K562 (cell line): ENCODE results near the gene SLC8A2. TPM values are rescaled to one million over a fixed set of nuclear protein-coding genes. Genes with fewer than 3 reads are reported as not detected.
A peak's percentile ranks its signal among the peaks of the same experiment; 100 is the strongest.

Source experiments
- ATAC-seq: fragments of 200-7000 bp; cut with Tn5 transposase; 3 replicates; pipeline ENCODE4 v1.9.1; 2020; ENCODE audit warnings: moderate library complexity
- BruUV-seq: library from RNA; stranded (reverse); fragments of 400-500 nt; replicated peaks from 2 replicates; lab custom pipeline; 2021; lab: Mats Ljungman, UMichigan
- CTCF ChIA-PET: fragments of 300-600 bp; formaldehyde crosslinking; extraction: SDS; loops from one replicate; lab custom pipeline; 2021; ENCODE audit warnings: low intra/inter-chr PET ratio; lab: Yijun Ruan, JAX
- POLR2A ChIA-PET: fragments of 300-600, 350-650 bp; sonication (Branson Sonifier 250); formaldehyde crosslinking; extraction: SDS; loops from one replicate; lab custom pipeline; 2021; ENCODE audit warnings: antibody characterized with exemption, inconsistent platforms; lab: Yijun Ruan, JAX
- DNase-seq, 4 experiments: peaks; one replicate each; pipeline versions ENCODE4 v3.0.0 to v3.0.0-alpha.2; 2011 to 2018; ENCODE audit warnings: low spot score in 3 of 4, mixed read lengths in 3 of 4; ENCODE audit errors: extremely low read depth in 1 of 4
- FAIRE-seq: peaks from 2 replicates; lab custom pipeline; 2011; peaks lifted over from hg19 to GRCh38; lab: Jason Lieb, UNC
- H2AFZ ChIP-seq: 2 replicates; pipeline ENCODE4 v1.6.0; 2011; ENCODE audit warnings: low read depth, low read length, control low read depth, inconsistent platforms
- H3K27ac ChIP-seq: fragments of 200-600 bp; 3 replicates; pipeline ENCODE4 v1.8.0; 2011; ENCODE audit warnings: low read depth, mild to moderate bottlenecking, control low read depth, inconsistent platforms, low read length, moderate library complexity, mixed read lengths; ENCODE audit errors: extremely low read depth
- H3K27me3 ChIP-seq, 2 experiments: fragments of 300-600 bp in 1 of 2; 2 replicates in 1 of 2; 3 replicates in 1 of 2; pipeline versions ENCODE4 v1.6.0 to v1.8.0; 2011; ENCODE audit warnings: inconsistent platforms in 2 of 2, low read length in 2 of 2, mild to moderate bottlenecking in 1 of 2, mixed read lengths in 1 of 2, moderate library complexity in 1 of 2; ENCODE audit not compliant: control insufficient read depth in 2 of 2, insufficient read depth in 2 of 2
- H3K36me3 ChIP-seq: fragments of 300-600 bp; 3 replicates; pipeline ENCODE4 v1.8.0; 2011; ENCODE audit warnings: mild to moderate bottlenecking, low read length, inconsistent platforms; ENCODE audit not compliant: control insufficient read depth, insufficient read depth
- H3K4me1 ChIP-seq, 2 experiments: fragments of 200-600 bp in 1 of 2; replicated peaks in 1 of 2; 2 replicates in 1 of 2; 3 replicates in 1 of 2; pipeline versions ENCODE4 v1.5.1 to v1.8.0; 2011; ENCODE audit warnings: inconsistent platforms in 2 of 2, low read length in 2 of 2, mild to moderate bottlenecking in 1 of 2, mixed read lengths in 1 of 2, moderate library complexity in 1 of 2; ENCODE audit not compliant: control insufficient read depth in 2 of 2, insufficient read depth in 2 of 2
- H3K4me2 ChIP-seq: 2 replicates; pipeline ENCODE4 v1.6.1; 2011; ENCODE audit warnings: low read length, control low read depth, inconsistent platforms, mixed read lengths; ENCODE audit not compliant: insufficient read depth
- H3K4me3 ChIP-seq: fragments of 200-600 bp; sonication (generic), shearing (Covaris generic); 2 replicates; pipeline ENCODE4 v1.5.1; 2016; ENCODE audit warnings: control low read depth, inconsistent platforms
- H3K79me2 ChIP-seq: fragments of 200-600 bp; 3 replicates; pipeline ENCODE4 v1.8.0; 2011; ENCODE audit warnings: low read length, inconsistent platforms; ENCODE audit not compliant: control insufficient read depth, insufficient read depth
- H3K9ac ChIP-seq, 2 experiments: 2 replicates each; pipeline versions ENCODE4 v1.6.0 to v1.6.1; 2011; ENCODE audit warnings: low read depth in 2 of 2, low read length in 2 of 2, control low read depth in 1 of 2, inconsistent platforms in 1 of 2, mild to moderate bottlenecking in 1 of 2, mixed read lengths in 1 of 2; ENCODE audit not compliant: insufficient read depth in 1 of 2
- H3K9me1 ChIP-seq: one replicate; pipeline ENCODE4 v1.6.0; 2011; ENCODE audit warnings: inconsistent platforms, mild to moderate bottlenecking, low read length, moderate library complexity; ENCODE audit not compliant: control insufficient read depth, insufficient read depth
- H3K9me3 ChIP-seq: replicated peaks from 2 replicates; pipeline ENCODE4 v1.5.1; 2011; ENCODE audit warnings: low read depth, low read length, inconsistent platforms; ENCODE audit not compliant: control insufficient read depth, insufficient read depth
- H4K20me1 ChIP-seq: replicated peaks from 2 replicates; pipeline ENCODE4 v1.6.1; 2011; ENCODE audit warnings: low read length, inconsistent platforms, mixed read lengths; ENCODE audit not compliant: control insufficient read depth, insufficient read depth
- ARID4B ChIP-seq: sonication (generic); formaldehyde crosslinking; IDR thresholded peaks from 2 replicates; pipeline ENCODE4 v1.8.0; 2022; ENCODE audit warnings: mild to moderate bottlenecking, missing genetic modification reagents
- SRSF7 ChIP-seq: fragments of 200-400 bp; formaldehyde crosslinking; optimal IDR thresholded peaks from 2 replicates; pipeline ENCODE3; 2017; ENCODE audit warnings: mild to moderate bottlenecking, low read depth, low read length
- ZBTB40 ChIP-seq, 2 experiments: fragments of 450-650 bp in 1 of 2; sonication (generic) in 1 of 2; formaldehyde crosslinking in 1 of 2; IDR thresholded peaks; 2 replicates each; pipeline versions ENCODE4 v1.7.1 to v1.9.0; 2016 to 2022; ENCODE audit warnings: inconsistent platforms in 1 of 2, mild to moderate bottlenecking in 1 of 2, missing genetic modification reagents in 1 of 2
- ZBTB7A ChIP-seq: IDR thresholded peaks from 2 replicates; pipeline ENCODE4 v1.6.1; 2011; ENCODE audit warnings: low read depth, mild to moderate bottlenecking, low read length, moderate library complexity, borderline replicate concordance; ENCODE audit not compliant: control insufficient read depth
- ZNF444 ChIP-seq: fragments of 250-450 bp; sonication (Bioruptor Pico); IDR thresholded peaks from 2 replicates; pipeline ENCODE4 v1.4.0; 2020; ENCODE audit warnings: mild to moderate bottlenecking, moderate library complexity
- WGBS: fragments of 100-300 bp; shearing (Covaris generic); methylation state at CpG from one replicate; pipeline ENCODE4 v1.1.6; 2016; ENCODE audit warnings: low coverage, mixed read lengths; ENCODE audit not compliant: insufficient coverage; ENCODE audit errors: missing lambda C conversion rate; 5-methylcytosine and 5-hydroxymethylcytosine counted together
- in situ Hi-C: fragments of 300-500 bp; cut with MboI; formaldehyde crosslinking; loops from 4 replicates; pipeline ENCODE4 v1.15.0; 2018; ENCODE audit warnings: inconsistent platforms, mixed read lengths
- intact Hi-C: fragments of 100-400 bp; cut with micrococcal nuclease; formaldehyde crosslinking; loops from 2 replicates; pipeline ENCODE4 v1.14.2; 2022
- polyA plus RNA-seq, 8 experiments: library from polyadenylated mRNA; depleted of rRNA in 4 of 8; stranded (reverse) in 5 of 8; unstranded in 3 of 8; fragments of >200 nt; fragmentation: Nextera tagmentation in 2 of 8; fragmentation: Illumina TruSeq in 1 of 8; extraction: Ambion mirVana in 2 of 8; extraction: Trizol in 1 of 8; gene quantifications; 2 replicates each; pipeline versions ENCODE4 v1.2.1 to v1.2.3, GENCODE V29; 2011 to 2014; ENCODE audit warnings: inconsistent platforms in 1 of 8, missing spikeins in 1 of 8
- total RNA-seq, 7 experiments: library from RNA; depleted of rRNA in 6 of 7; stranded (reverse); fragments of >200 nt in 6 of 7; fragmentation: Illumina TruSeq in 2 of 7; extraction: Trizol in 2 of 7; gene quantifications; 2 replicates each; pipeline versions ENCODE4 v1.2.1 to v1.2.3, GENCODE V29; 2011 to 2021; ENCODE audit warnings: low replicate concordance in 1 of 7

Gene SLC8A2
- total and polyA plus RNA-seq, 9 of the 15 experiments (the other 6 are each of a cell fraction or from before 2014, with no cell fraction given), result 0.07 to 0.66 (median 0.24) TPM; not detected in 3

GRCh38 chr19:47419030-47419783 lies 52.5 kb downstream of the SLC8A2 start, which contains the start of gene MEIS3:
TSS of gene MEIS3 (minus strand) at chr19:47419527. CDS start at chr19:47419081, 446 bp downstream.
- Histone ChIP-seq H3K4me3 (peak within 1 kb of the TSS; percentile 40), H3K27ac (no peak within 1 kb of the TSS), H4K20me1 (0 out of 2 replicates have a peak, but pooled peaks cover 8% of the 10 kb centered on the region), H3K36me3 (no peaks in the 10 kb centered on the region), H3K9me1 (no peaks in the 10 kb centered on the region), H3K27me3 (peaks cover 51 to 70% of the 10 kb centered on the region in 2 experiments; a peak in 4 of 5 replicates), H3K9me3 (no peaks in the 10 kb centered on the region; the same call in 1 of the 2 replicates), H3K4me2 (peak within 1 kb of the TSS; percentile 25; the same call in 1 of the 2 replicates), H2AFZ (no peak within 1 kb of the TSS), H3K4me1 (peaks cover 4 to 50% of the 10 kb centered on the region in 2 experiments; a peak in 4 of 5 replicates), H3K9ac (peak within 1 kb of the TSS in 1 of 2 experiments; percentile 68; a peak in 2 of 4 replicates), H3K79me2 (no peaks in the 10 kb centered on the region)
- POLR2A ChIA-PET, result interaction anchor here (1.0 kb wide), 1 partner anchor 68 kb away, joined by 3 read pairs; no protein-coding TSS in a partner anchor
- peak in 3 of 4 experiments; percentile 44 to 61 (median 60) for DNase-seq
- CTCF ChIA-PET, result interaction anchor here (0.6 kb wide), 1 partner anchor 534 kb away, joined by 3 read pairs; no protein-coding TSS in a partner anchor
- BruUV-seq, result no TSS peak
- no peak for FAIRE-seq
- ATAC-seq, result peak; percentile 20
- intact Hi-C loops (no loop called here), in situ Hi-C loops (loop anchor here (10.0 kb wide), 1 partner anchor 264 kb away; no protein-coding TSS in a partner anchor)
- 4% methylated on average over 22 of the region's 70 CpGs for WGBS
- TF ChIP-seq ARID4B (CRISPR knock-in tag) (no peak), ZBTB7A (peak; percentile 51), ZBTB40 (IDR thresholded peaks at IDR 0.05) (no peak), ZBTB40 (CRISPR knock-in tag; IDR thresholded peaks at IDR 0.05) (no peak), ZNF444 (no peak), SRSF7 (no peak)
